Natural killer cell (primary cell): ENCODE results near the gene APC2. TPM values are rescaled to one million over a fixed set of nuclear protein-coding genes. Genes with fewer than 3 reads are reported as not detected.

ENCODE experiments used
- ATAC-seq, 3 donors: fragments of 150-1000 bp in 2 of 3; fragments of 200-7000 bp in 1 of 3; cut with Tn5 transposase; 1 replicate in 1 of 3; 2 replicates in 2 of 3; pipeline ENCODE4 v1.10.0; 2021; ENCODE audit warnings: mild to moderate bottlenecking in 2 of 3, moderate library complexity in 2 of 3
- DNase-seq, 2 donors: peaks; one replicate each; pipeline versions ENCODE4 v3.0.0 to v3.0.0-alpha.2; 2013 to 2021; ENCODE audit warnings: mixed read lengths in 1 of 2
- H3K27ac ChIP-seq: one replicate; pipeline ENCODE4 v1.5.1; 2013; ENCODE audit warnings: mild to moderate bottlenecking, low read length
- H3K27me3 ChIP-seq: one replicate; pipeline ENCODE4 v1.6.1; 2013; ENCODE audit warnings: low read length; ENCODE audit not compliant: control insufficient read depth, insufficient read depth
- H3K36me3 ChIP-seq: one replicate; pipeline ENCODE4 v1.6.1; 2013; ENCODE audit warnings: low read length; ENCODE audit not compliant: control insufficient read depth, insufficient read depth
- H3K4me1 ChIP-seq: one replicate; pipeline ENCODE4 v1.6.1; 2013; ENCODE audit warnings: low read length; ENCODE audit not compliant: control insufficient read depth, insufficient read depth
- H3K4me3 ChIP-seq: one replicate; pipeline ENCODE4 v1.5.1; 2013; ENCODE audit warnings: low read length
- H3K9me3 ChIP-seq: one replicate; pipeline ENCODE4 v1.6.1; 2013; ENCODE audit warnings: low read length; ENCODE audit not compliant: control insufficient read depth, insufficient read depth
- H3K27ac Mint-ChIP-seq, 2 donors: one replicate each; pipeline ENCODE4 v1.8.0; 2022; ENCODE audit warnings: mild to moderate bottlenecking in 2 of 2, mixed read lengths in 2 of 2, moderate library complexity in 1 of 2
- H3K27me3 Mint-ChIP-seq, 2 donors: one replicate each; pipeline ENCODE4 v1.8.0; 2022; ENCODE audit warnings: low read depth in 2 of 2, mixed read lengths in 2 of 2
- H3K36me3 Mint-ChIP-seq: one replicate; pipeline ENCODE4 v1.8.0; 2022; ENCODE audit warnings: mixed read lengths
- H3K4me1 Mint-ChIP-seq, 2 donors: one replicate each; pipeline ENCODE4 v1.8.0; 2022; ENCODE audit warnings: mixed read lengths in 2 of 2
- H3K4me3 Mint-ChIP-seq: one replicate; pipeline ENCODE4 v1.8.0; 2022; ENCODE audit warnings: mild to moderate bottlenecking, moderate library complexity, mixed read lengths
- H3K9me3 Mint-ChIP-seq, 2 donors: one replicate each; pipeline ENCODE4 v1.8.0; 2022; ENCODE audit warnings: mixed read lengths in 2 of 2
- CTCF ChIP-seq: fragments of 200-600 bp; IDR thresholded peaks from one replicate; pipeline ENCODE4 v1.8.0; 2022; ENCODE audit warnings: antibody characterized with exemption
- WGBS: methylation state at CpG from one replicate; pipeline ENCODE4 v1.1.7; 2013; ENCODE audit warnings: missing lambda C conversion rate; ENCODE audit not compliant: insufficient coverage; 5-methylcytosine and 5-hydroxymethylcytosine counted together
- intact Hi-C: fragments of 100-400 bp; cut with micrococcal nuclease; formaldehyde crosslinking; loops from one replicate; pipeline ENCODE4 v1.14.2; 2022
- total RNA-seq, 4 donors: library from RNA; stranded (reverse); fragments of 120-200 nt in 1 of 4; gene quantifications; one replicate each; pipeline versions ENCODE4 v1.2.3 to v1.2.4, GENCODE V29; 2013 to 2022

Gene APC2, protein sequence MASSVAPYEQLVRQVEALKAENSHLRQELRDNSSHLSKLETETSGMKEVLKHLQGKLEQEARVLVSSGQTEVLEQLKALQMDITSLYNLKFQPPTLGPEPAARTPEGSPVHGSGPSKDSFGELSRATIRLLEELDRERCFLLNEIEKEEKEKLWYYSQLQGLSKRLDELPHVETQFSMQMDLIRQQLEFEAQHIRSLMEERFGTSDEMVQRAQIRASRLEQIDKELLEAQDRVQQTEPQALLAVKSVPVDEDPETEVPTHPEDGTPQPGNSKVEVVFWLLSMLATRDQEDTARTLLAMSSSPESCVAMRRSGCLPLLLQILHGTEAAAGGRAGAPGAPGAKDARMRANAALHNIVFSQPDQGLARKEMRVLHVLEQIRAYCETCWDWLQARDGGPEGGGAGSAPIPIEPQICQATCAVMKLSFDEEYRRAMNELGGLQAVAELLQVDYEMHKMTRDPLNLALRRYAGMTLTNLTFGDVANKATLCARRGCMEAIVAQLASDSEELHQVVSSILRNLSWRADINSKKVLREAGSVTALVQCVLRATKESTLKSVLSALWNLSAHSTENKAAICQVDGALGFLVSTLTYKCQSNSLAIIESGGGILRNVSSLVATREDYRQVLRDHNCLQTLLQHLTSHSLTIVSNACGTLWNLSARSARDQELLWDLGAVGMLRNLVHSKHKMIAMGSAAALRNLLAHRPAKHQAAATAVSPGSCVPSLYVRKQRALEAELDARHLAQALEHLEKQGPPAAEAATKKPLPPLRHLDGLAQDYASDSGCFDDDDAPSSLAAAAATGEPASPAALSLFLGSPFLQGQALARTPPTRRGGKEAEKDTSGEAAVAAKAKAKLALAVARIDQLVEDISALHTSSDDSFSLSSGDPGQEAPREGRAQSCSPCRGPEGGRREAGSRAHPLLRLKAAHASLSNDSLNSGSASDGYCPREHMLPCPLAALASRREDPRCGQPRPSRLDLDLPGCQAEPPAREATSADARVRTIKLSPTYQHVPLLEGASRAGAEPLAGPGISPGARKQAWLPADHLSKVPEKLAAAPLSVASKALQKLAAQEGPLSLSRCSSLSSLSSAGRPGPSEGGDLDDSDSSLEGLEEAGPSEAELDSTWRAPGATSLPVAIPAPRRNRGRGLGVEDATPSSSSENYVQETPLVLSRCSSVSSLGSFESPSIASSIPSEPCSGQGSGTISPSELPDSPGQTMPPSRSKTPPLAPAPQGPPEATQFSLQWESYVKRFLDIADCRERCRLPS (N-terminal part only)
- under 1 TPM; 0.14 to 0.58 (median 0.27) TPM for total RNA-seq
- total RNA-seq (2013) = 0.20 TPM

DNA sequence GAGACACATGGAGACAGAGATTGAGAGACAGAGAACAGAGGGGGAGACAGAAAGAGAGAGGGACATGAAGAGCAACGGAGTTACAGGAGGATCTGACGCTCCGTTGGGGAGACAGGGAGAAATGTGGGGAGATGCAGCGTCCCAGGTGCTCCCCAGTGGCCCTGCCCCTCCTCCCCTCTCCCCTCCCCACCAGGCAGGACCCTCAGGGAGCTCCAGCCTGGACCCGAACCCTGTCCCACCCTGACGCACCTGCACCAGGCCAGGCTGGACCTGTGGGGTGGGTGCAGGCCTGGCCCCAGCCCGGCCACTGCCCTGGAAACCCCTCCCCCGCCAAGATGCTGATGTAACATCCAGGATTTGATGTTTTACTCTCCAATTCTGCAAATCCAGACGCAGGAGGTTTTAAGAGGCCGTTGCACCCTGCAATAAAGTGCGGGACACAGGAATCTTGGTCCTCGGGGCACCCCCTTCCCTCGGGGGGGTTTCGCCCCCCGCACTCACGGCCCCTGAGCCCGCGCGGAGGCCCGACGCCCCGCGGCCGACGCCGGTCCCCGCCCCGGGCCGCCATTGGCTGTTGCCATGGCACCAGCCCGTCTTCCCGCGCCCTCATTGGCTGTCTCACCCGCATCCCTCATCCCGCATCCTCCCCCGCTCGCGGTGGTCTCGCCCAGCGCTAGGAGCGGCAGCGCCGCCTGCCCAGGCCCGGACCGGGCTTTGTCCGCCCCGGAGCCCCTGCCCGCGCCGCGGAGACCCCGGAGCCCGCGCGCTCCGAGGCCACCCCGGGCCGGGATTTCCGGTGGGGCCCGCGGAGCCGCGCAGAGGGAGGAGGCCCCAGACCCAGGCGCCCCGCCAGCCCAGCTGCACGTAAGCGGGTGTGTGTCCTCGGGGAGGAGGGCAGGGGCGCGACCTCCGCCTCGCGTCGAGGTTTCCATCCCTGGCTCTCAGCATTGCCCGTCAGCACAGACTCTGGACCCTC is at the start of gene APC2:
TSS of gene APC2 (plus strand) at position 655 of the 976 bp plus-strand sequence. CDS start 2,881 bp downstream, outside the sequence.
- intact Hi-C loops = no loop called here
- Histone ChIP-seq H3K4me1 (peaks cover 24% of the 10 kb centered on the region), H3K9me3 (no peaks in the 10 kb centered on the region), H3K4me3 (no peak within 1 kb of the TSS), H3K27me3 (peaks cover 59% of the 10 kb centered on the region), H3K27ac (no peak within 1 kb of the TSS), H3K36me3 (no peaks in the 10 kb centered on the region)
- no peaks in the 10 kb centered on the region for H3K36me3 Mint-ChIP-seq
- H3K9me3 Mint-ChIP-seq = no peaks in the 10 kb centered on the region
- H3K4me1 Mint-ChIP-seq = peaks cover 6 to 32% of the 10 kb centered on the region in 2 donors
- peak within 1 kb of the TSS; percentile 65 for H3K4me3 Mint-ChIP-seq
- WGBS = 3% methylated on average over 72 of the region's 74 CpGs
- peaks cover 30 to 33% of the 10 kb centered on the region in 2 donors for H3K27me3 Mint-ChIP-seq
- ATAC-seq (peak in 1 of 3 donors; percentile 39), DNase-seq (peak in 1 of 2 donors; percentile 63)
- no peak within 1 kb of the TSS for H3K27ac Mint-ChIP-seq
- TF ChIP-seq CTCF = no peak

- no peak overlapping the region for H3K27ac ChIP-seq
- H3K27me3 ChIP-seq = peaks cover 4% of the 10 kb centered on the region
- intact Hi-C loops = loop anchor here (10.0 kb wide), 1 partner anchor 204 kb away; the partner anchor contains the start of gene UQCR11
- peak overlapping the region; percentile 30 for H3K4me3 ChIP-seq
- Mint-ChIP-seq H3K9me3 (no peaks in the 10 kb centered on the region), H3K36me3 (no peaks in the 10 kb centered on the region), H3K27ac (no peak overlapping the region), H3K4me1 (peaks cover 7 to 12% of the 10 kb centered on the region in 2 donors), H3K4me3 (peak overlapping the region; percentile 59), H3K27me3 (peaks cover 0 to 3% of the 10 kb centered on the region in 2 donors)
- TF ChIP-seq CTCF = no peak
- H3K9me3 ChIP-seq = no peaks in the 10 kb centered on the region
- DNase-seq (no peak), ATAC-seq (no peak)
- 46% methylated on average over 35 of the region's 36 CpGs for WGBS
- peaks cover 33% of the 10 kb centered on the region for H3K4me1 ChIP-seq
- H3K36me3 ChIP-seq = no peaks in the 10 kb centered on the region
Observed at GRCh38 chr19:1400281-1401137, 49.4 kb upstream of the APC2 start.
